ENCODE data around the gene ADAMTS14. TPM values are rescaled to one million over a fixed set of nuclear protein-coding genes. Genes with fewer than 3 reads are reported as not detected.

Gene ADAMTS14
- total and polyA plus RNA-seq, 8 donors = 0.33 to 9.4 (median 3.9) TPM; not detected in 2

DNA sequence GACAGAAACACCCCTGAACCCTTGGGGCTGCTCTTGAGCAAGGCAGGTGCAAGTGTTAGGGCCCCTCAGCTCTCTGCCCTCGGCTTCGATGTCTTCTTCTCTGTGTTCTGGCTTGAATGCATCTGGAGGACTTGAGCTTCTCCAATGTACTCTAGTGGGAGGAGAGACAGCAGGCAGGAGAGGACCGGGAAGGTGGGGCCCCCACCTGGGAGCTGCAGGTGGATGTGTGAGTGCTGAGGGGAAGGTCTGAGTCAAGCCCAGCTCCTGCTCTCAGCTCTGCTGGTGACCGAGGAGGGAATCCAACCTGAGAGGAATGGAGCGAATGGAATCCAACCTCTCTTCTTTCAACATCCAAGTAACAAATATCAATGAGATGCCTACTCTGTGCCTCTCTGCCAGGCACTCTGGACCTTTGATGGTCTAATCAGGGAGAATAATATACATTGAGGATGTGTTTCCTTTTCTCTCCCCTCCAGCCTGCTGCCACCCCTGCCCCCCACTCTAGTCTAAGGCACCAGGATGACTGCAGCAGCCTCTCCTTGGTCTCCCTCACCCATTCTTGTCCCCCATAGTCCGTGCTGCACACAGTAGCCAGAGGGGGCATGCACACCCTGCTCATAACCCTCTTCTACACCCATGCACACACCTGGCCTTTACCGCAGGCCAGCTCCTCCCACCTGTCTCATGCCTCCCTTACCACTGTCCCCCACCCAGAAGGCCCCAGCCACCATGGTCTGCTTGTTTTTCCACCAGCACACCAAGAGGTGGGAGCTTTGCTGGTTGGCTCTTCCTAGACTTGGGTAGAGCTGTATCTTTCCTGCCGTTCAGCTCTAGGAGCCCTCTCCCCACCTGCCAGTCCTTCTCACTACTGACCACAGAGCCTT is 99.2 kb downstream of the ADAMTS14 start:
- H3K9me3 ChIP-seq = peaks cover 0 to under 1% (median 0%) of the 10 kb centered on the region in 4 donors
- H3K27me3 ChIP-seq = no peaks in the 10 kb centered on the region
- H3K4me1 ChIP-seq = peaks cover 0 to 6% (median 0%) of the 10 kb centered on the region in 4 donors
- no peak for TF ChIP-seq CTCF (IDR thresholded peaks at IDR 0.05)
- TF ChIP-seq POLR2AphosphoS5 (IDR thresholded peaks at IDR 0.05) = no peak
- TF ChIP-seq EP300 (IDR thresholded peaks at IDR 0.05) = no peak
- no peak for TF ChIP-seq POLR2A (IDR thresholded peaks at IDR 0.05)
- no peak overlapping the region for H3K27ac ChIP-seq
- H3K36me3 ChIP-seq = no peaks in the 10 kb centered on the region
- intact Hi-C loops (cut with DNase I; ENCODE audit: low total_unique reads) = no loop called here
- no peak overlapping the region for H3K4me3 ChIP-seq
- peak in 1 of 2 donors; percentile 14 for DNase-seq
- 83 to 88% (median 87%) methylated on average over 8 of the region's 8 CpGs for WGBS, 5 donors

DNA sequence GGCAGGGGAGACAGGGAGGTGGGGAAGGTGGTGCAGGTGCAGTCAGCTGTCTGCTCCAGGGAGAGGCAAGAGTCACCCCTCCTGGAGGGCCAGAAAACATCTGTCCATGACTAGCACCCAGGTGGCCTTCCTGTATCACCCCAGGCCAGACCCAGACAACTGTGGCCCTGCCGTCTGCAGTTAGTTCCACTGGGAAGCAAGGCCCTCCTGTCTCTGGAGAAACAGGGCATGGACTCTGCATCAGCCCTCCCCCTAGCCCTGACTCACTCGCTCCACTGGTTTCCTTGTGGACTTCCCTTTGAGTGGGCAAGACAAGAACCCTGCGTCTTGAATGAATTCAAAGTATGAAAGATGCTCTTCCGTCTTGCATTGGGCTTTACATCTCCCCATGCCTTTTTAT is 100.3 kb downstream of the ADAMTS14 start:
- peak in 1 of 2 donors; percentile 7 for DNase-seq
- Histone ChIP-seq H3K27me3 (no peaks in the 10 kb centered on the region), H3K4me1 (peaks cover 0 to 6% (median 0%) of the 10 kb centered on the region in 4 donors), H3K27ac (no peak overlapping the region), H3K9me3 (no peaks in the 10 kb centered on the region), H3K36me3 (no peaks in the 10 kb centered on the region), H3K4me3 (no peak overlapping the region)
- no peak for TF ChIP-seq EP300 (IDR thresholded peaks at IDR 0.05)
- no peak for TF ChIP-seq POLR2AphosphoS5 (IDR thresholded peaks at IDR 0.05)
- TF ChIP-seq CTCF (IDR thresholded peaks at IDR 0.05) = no peak
- TF ChIP-seq POLR2A (IDR thresholded peaks at IDR 0.05) = no peak
- WGBS, 5 donors = 89 to 98% (median 91%) methylated on average over 4 of the region's 4 CpGs
- intact Hi-C loops (cut with DNase I; ENCODE audit: low total_unique reads) = no loop called here

GRCh38 chr10:70773461-70773860 is 101.2 kb downstream of the ADAMTS14 start:
- H3K27ac ChIP-seq = no peak overlapping the region
- H3K27me3 ChIP-seq = no peaks in the 10 kb centered on the region
- no peak for TF ChIP-seq EP300 (IDR thresholded peaks at IDR 0.05)
- TF ChIP-seq POLR2AphosphoS5 (IDR thresholded peaks at IDR 0.05) = no peak
- no peak for TF ChIP-seq POLR2A (IDR thresholded peaks at IDR 0.05)
- TF ChIP-seq CTCF (IDR thresholded peaks at IDR 0.05) = no peak
- H3K4me1 ChIP-seq = peaks cover 0 to 6% (median 0%) of the 10 kb centered on the region in 4 donors
- intact Hi-C loops (cut with DNase I; ENCODE audit: low total_unique reads) = no loop called here
- WGBS, 5 donors = 80 to 90% (median 88%) methylated on average over 8 to 9 of the region's 9 CpGs
- no peaks in the 10 kb centered on the region for H3K36me3 ChIP-seq
- H3K9me3 ChIP-seq = no peaks in the 10 kb centered on the region
- peak in 1 of 2 donors; percentile 8 for DNase-seq
- H3K4me3 ChIP-seq = no peak overlapping the region

- 85 to 90% (median 89%) methylated on average over 13 to 14 of the region's 14 CpGs for WGBS, 5 donors
Measured at GRCh38 chr10:70773965-70774809, 101.9 kb downstream of the ADAMTS14 start.

More at GRCh38 chr10:70773965-70774809, 101.9 kb downstream of the ADAMTS14 start:
- H3K4me1 ChIP-seq = peaks cover 0 to 6% (median 0%) of the 10 kb centered on the region in 4 donors
- peak in 1 of 2 donors; percentile 14 for DNase-seq
- intact Hi-C loops (cut with DNase I; ENCODE audit: low total_unique reads) = no loop called here
- H3K36me3 ChIP-seq = no peaks in the 10 kb centered on the region
- no peaks in the 10 kb centered on the region for H3K9me3 ChIP-seq
- H3K4me3 ChIP-seq = no peak overlapping the region
- no peaks in the 10 kb centered on the region for H3K27me3 ChIP-seq
- no peak overlapping the region for H3K27ac ChIP-seq
- TF ChIP-seq EP300 (IDR thresholded peaks at IDR 0.05) (no peak), POLR2A (IDR thresholded peaks at IDR 0.05) (no peak), CTCF (IDR thresholded peaks at IDR 0.05) (no peak), POLR2AphosphoS5 (IDR thresholded peaks at IDR 0.05) (no peak)

Measured in stomach (tissue), 9 donors.